ENCODE measurements around the gene HEATR3.
A peak's percentile ranks its signal among the peaks of the same experiment; 100 is the strongest.

Gene HEATR3

DNA sequence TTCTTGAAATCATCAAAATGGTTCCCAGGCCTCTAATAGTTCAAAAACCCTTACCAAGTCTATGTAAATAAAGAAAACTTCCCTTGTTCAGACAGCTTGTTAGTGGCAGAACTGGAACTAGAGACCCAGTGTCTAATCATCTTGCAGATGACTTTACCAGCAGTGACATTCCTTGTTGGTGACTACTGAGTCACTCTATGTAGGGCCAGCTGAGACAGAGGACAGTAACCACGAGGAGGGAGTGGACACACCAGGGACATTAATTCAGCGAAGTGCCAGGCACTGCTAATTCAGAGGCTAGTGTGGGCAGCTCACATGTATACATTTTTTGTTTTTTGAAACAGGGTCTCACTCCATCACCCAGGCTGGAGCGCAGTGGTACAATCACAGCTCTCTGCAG is 6.1 kb upstream of the HEATR3 start:
- Histone ChIP-seq H3K9me3 (ENCODE audit: control insufficient read depth, low read length) (no peaks in the 10 kb centered on the region), H3K36me3 (ENCODE audit: control insufficient read depth, insufficient read depth, low read length) (no peaks in the 10 kb centered on the region), H3K4me1 (ENCODE audit: control insufficient read depth, insufficient read depth, low read length) (no peaks in the 10 kb centered on the region), H3K9ac (ENCODE audit: low read length) (no peak overlapping the region), H3K27me3 (ENCODE audit: control insufficient read depth, insufficient read depth, low read length) (no peaks in the 10 kb centered on the region), H3K4me3 (ENCODE audit: low read length) (no peak overlapping the region)

GRCh38 chr16:50061326-50061725 is 4.4 kb upstream of the HEATR3 start:
- no peaks in the 10 kb centered on the region for H3K4me1 ChIP-seq (ENCODE audit: control insufficient read depth, insufficient read depth, low read length)
- no peak overlapping the region for H3K9ac ChIP-seq (ENCODE audit: low read length)
- H3K27me3 ChIP-seq (ENCODE audit: control insufficient read depth, insufficient read depth, low read length) = no peaks in the 10 kb centered on the region
- H3K36me3 ChIP-seq (ENCODE audit: control insufficient read depth, insufficient read depth, low read length) = no peaks in the 10 kb centered on the region
- H3K4me3 ChIP-seq (ENCODE audit: low read length) = no peak overlapping the region
- H3K9me3 ChIP-seq (ENCODE audit: control insufficient read depth, low read length) = no peaks in the 10 kb centered on the region

DNA sequence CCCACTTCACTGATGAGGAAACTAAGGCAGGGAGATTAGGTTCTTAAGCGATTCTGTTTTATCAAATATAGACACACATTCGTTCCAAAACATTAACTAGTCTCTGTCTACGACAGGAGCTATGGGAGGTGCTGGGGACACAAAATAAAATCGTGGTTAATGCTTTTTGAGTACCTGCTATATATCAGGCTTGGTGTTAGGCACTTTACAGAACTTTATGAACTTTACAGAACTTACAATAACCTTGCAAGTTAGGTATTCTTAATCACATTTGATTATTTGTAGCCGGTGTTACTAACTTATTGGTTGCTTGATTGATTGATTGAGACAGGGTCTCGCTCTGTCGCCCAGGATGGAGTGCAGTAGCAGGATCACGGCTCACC is 538 bp upstream of the HEATR3 start:
- Histone ChIP-seq H3K4me3 (ENCODE audit: low read length) (no peak overlapping the region), H3K36me3 (ENCODE audit: control insufficient read depth, insufficient read depth, low read length) (no peaks in the 10 kb centered on the region), H3K27me3 (ENCODE audit: control insufficient read depth, insufficient read depth, low read length) (no peaks in the 10 kb centered on the region), H3K9ac (ENCODE audit: low read length) (no peak overlapping the region), H3K9me3 (ENCODE audit: control insufficient read depth, low read length) (no peaks in the 10 kb centered on the region), H3K4me1 (ENCODE audit: control insufficient read depth, insufficient read depth, low read length) (peaks cover 15% of the 10 kb centered on the region)

DNA sequence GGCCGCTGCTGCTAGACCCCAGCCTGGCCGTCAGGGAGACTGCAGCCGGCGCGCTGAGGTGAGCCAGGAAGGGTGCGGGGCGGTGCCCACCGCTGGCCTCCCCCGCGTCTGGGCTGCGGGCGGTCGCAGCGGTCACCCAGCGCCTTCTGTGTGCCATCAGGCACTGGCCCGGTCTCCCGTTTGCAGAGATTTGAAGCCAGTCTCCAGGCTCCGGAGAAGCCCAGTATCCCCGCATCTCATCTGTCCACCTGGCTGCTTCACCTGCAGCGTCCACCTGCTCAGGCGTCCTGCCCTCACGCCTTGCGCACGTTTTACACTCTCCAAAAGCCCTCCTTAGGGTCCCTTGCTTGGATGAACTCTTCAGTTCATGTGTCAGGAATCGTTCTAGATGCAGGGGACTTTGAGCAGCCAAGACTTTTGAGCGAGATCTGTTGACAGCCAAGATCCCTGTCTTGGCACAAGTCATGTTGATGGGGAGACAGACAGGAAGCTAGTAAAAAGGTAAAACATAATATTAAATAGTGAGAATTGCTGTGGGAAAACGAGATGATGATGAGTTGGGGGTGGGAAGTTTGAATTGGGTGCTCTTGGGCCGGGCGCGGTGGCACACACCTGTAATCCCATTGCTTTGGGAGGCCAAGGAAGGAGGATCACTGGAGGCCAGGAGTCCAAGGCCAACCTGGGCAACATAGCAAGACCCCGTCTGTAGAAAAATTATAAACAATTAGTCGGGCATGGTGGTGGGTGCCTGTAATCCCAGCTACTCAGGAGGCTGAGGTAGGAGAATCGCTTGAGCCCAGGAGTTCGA is 916 bp downstream of the HEATR3 start:
- Histone ChIP-seq H3K9ac (ENCODE audit: low read length) (peak overlapping the region; percentile 79), H3K36me3 (ENCODE audit: control insufficient read depth, insufficient read depth, low read length) (no peaks in the 10 kb centered on the region), H3K4me1 (ENCODE audit: control insufficient read depth, insufficient read depth, low read length) (peaks cover 15% of the 10 kb centered on the region), H3K9me3 (ENCODE audit: control insufficient read depth, low read length) (no peaks in the 10 kb centered on the region), H3K4me3 (ENCODE audit: low read length) (peak overlapping the region; percentile 73), H3K27me3 (ENCODE audit: control insufficient read depth, insufficient read depth, low read length) (no peaks in the 10 kb centered on the region)

- H3K27me3 ChIP-seq (ENCODE audit: control insufficient read depth, insufficient read depth, low read length) = no peaks in the 10 kb centered on the region
- no peaks in the 10 kb centered on the region for H3K36me3 ChIP-seq (ENCODE audit: control insufficient read depth, insufficient read depth, low read length)
- H3K4me3 ChIP-seq (ENCODE audit: low read length) = no peak overlapping the region
- H3K9me3 ChIP-seq (ENCODE audit: control insufficient read depth, low read length) = no peaks in the 10 kb centered on the region
- no peak overlapping the region for H3K9ac ChIP-seq (ENCODE audit: low read length)
- H3K4me1 ChIP-seq (ENCODE audit: control insufficient read depth, insufficient read depth, low read length) = peaks cover 15% of the 10 kb centered on the region
Measured at GRCh38 chr16:50067290-50067853, 1.6 kb downstream of the HEATR3 start.

GRCh38 chr16:50068550-50068949 is 2.8 kb downstream of the HEATR3 start:
- Histone ChIP-seq H3K27me3 (ENCODE audit: control insufficient read depth, insufficient read depth, low read length) (no peaks in the 10 kb centered on the region), H3K9me3 (ENCODE audit: control insufficient read depth, low read length) (no peaks in the 10 kb centered on the region), H3K4me1 (ENCODE audit: control insufficient read depth, insufficient read depth, low read length) (peaks cover 15% of the 10 kb centered on the region), H3K36me3 (ENCODE audit: control insufficient read depth, insufficient read depth, low read length) (no peaks in the 10 kb centered on the region), H3K9ac (ENCODE audit: low read length) (no peak overlapping the region), H3K4me3 (ENCODE audit: low read length) (no peak overlapping the region)

DNA sequence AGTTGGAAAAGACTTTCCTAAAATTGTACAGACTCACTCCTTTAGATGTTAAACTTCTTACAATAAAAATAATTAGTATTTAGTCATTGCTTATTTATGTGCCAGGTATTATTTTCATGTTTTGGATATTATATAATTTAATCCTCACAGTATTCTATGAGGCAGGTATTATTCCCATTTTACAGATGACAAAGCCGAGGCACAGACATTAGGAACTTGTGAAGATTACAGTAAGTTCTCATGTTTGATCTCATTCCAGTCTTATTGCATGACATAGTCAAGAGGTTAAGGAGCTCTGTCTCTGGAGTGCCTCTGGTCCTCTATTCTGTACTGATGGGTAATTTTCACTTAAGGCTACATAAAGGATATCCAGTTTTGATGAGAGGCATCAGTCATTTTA is 3.3 kb downstream of the HEATR3 start:
- Histone ChIP-seq H3K36me3 (ENCODE audit: control insufficient read depth, insufficient read depth, low read length) (no peaks in the 10 kb centered on the region), H3K27me3 (ENCODE audit: control insufficient read depth, insufficient read depth, low read length) (no peaks in the 10 kb centered on the region), H3K9me3 (ENCODE audit: control insufficient read depth, low read length) (no peaks in the 10 kb centered on the region), H3K4me3 (ENCODE audit: low read length) (no peak overlapping the region), H3K4me1 (ENCODE audit: control insufficient read depth, insufficient read depth, low read length) (peaks cover 15% of the 10 kb centered on the region), H3K9ac (ENCODE audit: low read length) (no peak overlapping the region)

GRCh38 chr16:50071075-50071671 is 5.4 kb downstream of the HEATR3 start:
- Histone ChIP-seq H3K4me1 (ENCODE audit: control insufficient read depth, insufficient read depth, low read length) (peaks cover 15% of the 10 kb centered on the region), H3K9me3 (ENCODE audit: control insufficient read depth, low read length) (no peaks in the 10 kb centered on the region), H3K27me3 (ENCODE audit: control insufficient read depth, insufficient read depth, low read length) (no peaks in the 10 kb centered on the region), H3K36me3 (ENCODE audit: control insufficient read depth, insufficient read depth, low read length) (no peaks in the 10 kb centered on the region), H3K4me3 (ENCODE audit: low read length) (no peak overlapping the region), H3K9ac (ENCODE audit: low read length) (no peak overlapping the region)

- Histone ChIP-seq H3K4me3 (ENCODE audit: low read length) (no peak overlapping the region), H3K4me1 (ENCODE audit: control insufficient read depth, insufficient read depth, low read length) (peaks cover 2% of the 10 kb centered on the region), H3K9ac (ENCODE audit: low read length) (no peak overlapping the region), H3K9me3 (ENCODE audit: control insufficient read depth, low read length) (no peaks in the 10 kb centered on the region), H3K36me3 (ENCODE audit: control insufficient read depth, insufficient read depth, low read length) (no peaks in the 10 kb centered on the region), H3K27me3 (ENCODE audit: control insufficient read depth, insufficient read depth, low read length) (no peaks in the 10 kb centered on the region)
Measured at GRCh38 chr16:50072730-50073129, 7.0 kb downstream of the HEATR3 start.

- no peaks in the 10 kb centered on the region for H3K9me3 ChIP-seq (ENCODE audit: control insufficient read depth, low read length)
- H3K27me3 ChIP-seq (ENCODE audit: control insufficient read depth, insufficient read depth, low read length) = no peaks in the 10 kb centered on the region
- no peak overlapping the region for H3K9ac ChIP-seq (ENCODE audit: low read length)
- no peaks in the 10 kb centered on the region for H3K36me3 ChIP-seq (ENCODE audit: control insufficient read depth, insufficient read depth, low read length)
- H3K4me1 ChIP-seq (ENCODE audit: control insufficient read depth, insufficient read depth, low read length) = no peaks in the 10 kb centered on the region
- no peak overlapping the region for H3K4me3 ChIP-seq (ENCODE audit: low read length)
Measured at GRCh38 chr16:50079397-50080140, 13.8 kb downstream of the HEATR3 start.

- Histone ChIP-seq H3K4me1 (ENCODE audit: control insufficient read depth, insufficient read depth, low read length) (no peaks in the 10 kb centered on the region), H3K4me3 (ENCODE audit: low read length) (no peak overlapping the region), H3K27me3 (ENCODE audit: control insufficient read depth, insufficient read depth, low read length) (no peaks in the 10 kb centered on the region), H3K9me3 (ENCODE audit: control insufficient read depth, low read length) (no peaks in the 10 kb centered on the region), H3K36me3 (ENCODE audit: control insufficient read depth, insufficient read depth, low read length) (no peaks in the 10 kb centered on the region), H3K9ac (ENCODE audit: low read length) (no peak overlapping the region)
Measured at GRCh38 chr16:50081428-50082018, 15.8 kb downstream of the HEATR3 start.

GRCh38 chr16:50083996-50084395 is 18.2 kb downstream of the HEATR3 start:
- no peaks in the 10 kb centered on the region for H3K4me1 ChIP-seq (ENCODE audit: control insufficient read depth, insufficient read depth, low read length)
- peaks cover 4% of the 10 kb centered on the region for H3K36me3 ChIP-seq (ENCODE audit: control insufficient read depth, insufficient read depth, low read length)
- no peaks in the 10 kb centered on the region for H3K9me3 ChIP-seq (ENCODE audit: control insufficient read depth, low read length)
- no peak overlapping the region for H3K4me3 ChIP-seq (ENCODE audit: low read length)
- H3K9ac ChIP-seq (ENCODE audit: low read length) = no peak overlapping the region
- H3K27me3 ChIP-seq (ENCODE audit: control insufficient read depth, insufficient read depth, low read length) = no peaks in the 10 kb centered on the region
